Ovary (tissue), 3 donors: ENCODE results near the gene CRTC2.

Experiments used
- CTCF ChIP-seq, 3 donors: fragments of 450-650 bp in 2 of 3; fragments of 200-600 bp in 1 of 3; IDR thresholded peaks; one replicate each; pipeline versions ENCODE4 v1.5.1 to v1.8.0; 2016 to 2022; ENCODE audit warnings: antibody characterized with exemption in 3 of 3, mild to moderate bottlenecking in 1 of 3
- POLR2A ChIP-seq: fragments of 450-650 bp; IDR thresholded peaks from one replicate; pipeline ENCODE4 v1.6.1; 2017; ENCODE audit warnings: antibody characterized with exemption, mild to moderate bottlenecking, moderate library complexity
- donor health status: DM: no; HTN: no; CAD: no.

DNA sequence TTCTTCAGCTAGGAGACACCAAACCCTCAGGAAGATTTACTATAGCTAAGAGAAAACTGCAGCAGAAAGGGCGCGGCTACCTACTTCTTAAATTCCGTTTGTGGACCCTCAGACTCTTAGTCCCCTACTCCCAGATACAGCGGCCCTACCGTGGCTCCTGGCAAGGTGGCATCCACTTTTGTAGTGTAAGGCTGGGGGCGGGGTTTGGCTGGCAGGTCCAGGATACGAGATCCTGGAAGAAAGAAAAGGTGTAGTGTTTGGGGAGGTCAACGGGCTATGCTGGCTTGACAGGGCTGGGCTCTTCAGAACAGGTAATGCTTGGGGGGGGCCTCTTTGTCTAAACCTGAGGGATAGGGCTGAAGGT, 9.6 kb upstream of the CRTC2 start:
- TF ChIP-seq CTCF (IDR thresholded peaks at IDR 0.05) (no peak), POLR2A (no peak)
